HL-60 (cell line): ENCODE data around the gene CNTNAP2.

Source experiments
- CTCF ChIP-seq: IDR thresholded peaks from one replicate; pipeline ENCODE4 v1.5.1; 2011; ENCODE audit warnings: low read length, control low read depth, inconsistent platforms; ENCODE audit not compliant: insufficient read depth
- SPI1 ChIP-seq: IDR thresholded peaks from 2 replicates; pipeline ENCODE4 v1.6.1; 2012; ENCODE audit warnings: low read depth, mild to moderate bottlenecking, borderline replicate concordance

- TF ChIP-seq SPI1 (no peak), CTCF (no peak)
Measured at GRCh38 chr7:148408307-148408706, 2291.7 kb downstream of the CNTNAP2 start.
